Chondrocyte (in vitro differentiated cells): ENCODE measurements around the gene SH3RF1. TPM values are rescaled to one million over a fixed set of nuclear protein-coding genes. Genes with fewer than 3 reads are reported as not detected.

Source experiments
- DNase-seq: peaks from one replicate; pipeline ENCODE4 v3.0.0; 2021; ENCODE audit warnings: mixed read lengths, low spot score
- H3K27ac Mint-ChIP-seq: one replicate; pipeline ENCODE4 v1.8.0; 2021; ENCODE audit warnings: mild to moderate bottlenecking, moderate library complexity, mixed read lengths; ENCODE audit not compliant: unreplicated experiment
- H3K27me3 Mint-ChIP-seq: 2 replicates; pipeline ENCODE4 v1.8.0; 2021; ENCODE audit warnings: low read depth, mixed read lengths
- H3K36me3 Mint-ChIP-seq: 2 replicates; pipeline ENCODE4 v1.8.0; 2021; ENCODE audit warnings: low read depth, mixed read lengths
- H3K4me1 Mint-ChIP-seq: 2 replicates; pipeline ENCODE4 v1.8.0; 2021; ENCODE audit warnings: low read depth, mild to moderate bottlenecking, mixed read lengths
- H3K4me3 Mint-ChIP-seq: one replicate; pipeline ENCODE4 v1.8.0; 2021; ENCODE audit warnings: mild to moderate bottlenecking, moderate library complexity, mixed read lengths; ENCODE audit not compliant: unreplicated experiment
- H3K9me3 Mint-ChIP-seq: 2 replicates; pipeline ENCODE4 v1.8.0; 2021; ENCODE audit warnings: low read depth, mixed read lengths
- CTCF ChIP-seq: fragments of 200-600 bp; sonication (generic); IDR thresholded peaks from 2 replicates; pipeline ENCODE4 v1.5.0; 2021; ENCODE audit warnings: antibody characterized with exemption, mild to moderate bottlenecking, moderate library complexity
- total RNA-seq: library from RNA; stranded (reverse); gene quantifications from 3 replicates; pipeline ENCODE4 v1.2.1, GENCODE V29; 2021

Gene SH3RF1
- total RNA-seq, 1 donor from 2014 or later, result 25.2 TPM

- H3K27ac Mint-ChIP-seq, result no peak overlapping the region
These were observed 39.0 kb downstream of the SH3RF1 start for GRCh38 chr4:169231647-169232262.

GRCh38 chr4:169229571-169230028 is 41.2 kb downstream of the SH3RF1 start:
- H3K4me1 Mint-ChIP-seq, result peaks cover 44% of the 10 kb centered on the region
- H3K27ac Mint-ChIP-seq, result peak overlapping the region; percentile 86
- DNase-seq, result no peak

More at GRCh38 chr4:169231647-169232262, 39.0 kb downstream of the SH3RF1 start:
- Mint-ChIP-seq H3K9me3 (no peaks in the 10 kb centered on the region), H3K27me3 (no peaks in the 10 kb centered on the region), H3K36me3 (no peaks in the 10 kb centered on the region), H3K4me3 (no peak overlapping the region), H3K4me1 (peaks cover 53% of the 10 kb centered on the region)
- no peak for TF ChIP-seq CTCF
- no peak for DNase-seq

GRCh38 chr4:169228076-169228475 is 42.7 kb downstream of the SH3RF1 start:
- Mint-ChIP-seq H3K4me1 (peaks cover 34% of the 10 kb centered on the region), H3K4me3 (no peak overlapping the region), H3K36me3 (no peaks in the 10 kb centered on the region), H3K27me3 (no peaks in the 10 kb centered on the region), H3K9me3 (no peaks in the 10 kb centered on the region), H3K27ac (peak overlapping the region; percentile 86)
- no peak for TF ChIP-seq CTCF
- no peak for DNase-seq

More at GRCh38 chr4:169229571-169230028, 41.2 kb downstream of the SH3RF1 start:
- Mint-ChIP-seq H3K36me3 (no peaks in the 10 kb centered on the region), H3K4me3 (no peak overlapping the region), H3K27me3 (no peaks in the 10 kb centered on the region), H3K9me3 (no peaks in the 10 kb centered on the region)
- TF ChIP-seq CTCF, result no peak

- TF ChIP-seq CTCF, result no peak
- peaks cover 31% of the 10 kb centered on the region for H3K4me1 Mint-ChIP-seq
- no peak for DNase-seq
- H3K27me3 Mint-ChIP-seq, result no peaks in the 10 kb centered on the region
- H3K36me3 Mint-ChIP-seq, result no peaks in the 10 kb centered on the region
- H3K9me3 Mint-ChIP-seq, result no peaks in the 10 kb centered on the region
- H3K27ac Mint-ChIP-seq, result peak overlapping the region; percentile 9
- H3K4me3 Mint-ChIP-seq, result no peak overlapping the region
These were observed 44.2 kb downstream of the SH3RF1 start for GRCh38 chr4:169226565-169226964.

- H3K27ac Mint-ChIP-seq, result no peak overlapping the region
- no peaks in the 10 kb centered on the region for H3K27me3 Mint-ChIP-seq
- no peak for DNase-seq
- H3K36me3 Mint-ChIP-seq, result no peaks in the 10 kb centered on the region
- no peak overlapping the region for H3K4me3 Mint-ChIP-seq
- peaks cover 30% of the 10 kb centered on the region for H3K4me1 Mint-ChIP-seq
- H3K9me3 Mint-ChIP-seq, result no peaks in the 10 kb centered on the region
- no peak for TF ChIP-seq CTCF
These were observed 44.9 kb downstream of the SH3RF1 start for GRCh38 chr4:169225812-169226211.
